GM21619 (cell line): ENCODE data around the gene GPC3.

Experiments used
- ATAC-seq: cut with Tn5 transposase; IDR thresholded peaks from one replicate; pipeline ENCODE4 v1.9.1; 2021; ENCODE audit not compliant: unreplicated experiment

The GPC3 gene

DNA sequence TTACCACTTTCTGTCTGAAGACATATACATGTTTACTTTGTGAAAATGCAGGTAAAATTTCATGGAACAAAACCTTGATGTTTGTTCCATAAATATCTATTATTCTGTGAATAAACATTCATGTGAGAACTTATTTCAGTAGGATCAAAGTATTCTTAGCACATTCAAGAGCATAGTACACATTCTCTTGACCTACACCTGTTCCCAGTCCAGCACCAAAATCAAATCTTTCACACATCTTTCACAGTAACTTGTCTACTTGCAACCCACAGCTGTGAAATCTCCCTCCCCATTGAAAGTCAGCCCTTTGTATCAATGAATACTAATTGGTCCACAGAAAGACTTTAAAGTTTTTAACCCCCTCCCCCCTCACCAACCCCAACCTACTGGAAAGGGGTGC is 283.2 kb downstream of the GPC3 start:
- ATAC-seq = no peak

DNA sequence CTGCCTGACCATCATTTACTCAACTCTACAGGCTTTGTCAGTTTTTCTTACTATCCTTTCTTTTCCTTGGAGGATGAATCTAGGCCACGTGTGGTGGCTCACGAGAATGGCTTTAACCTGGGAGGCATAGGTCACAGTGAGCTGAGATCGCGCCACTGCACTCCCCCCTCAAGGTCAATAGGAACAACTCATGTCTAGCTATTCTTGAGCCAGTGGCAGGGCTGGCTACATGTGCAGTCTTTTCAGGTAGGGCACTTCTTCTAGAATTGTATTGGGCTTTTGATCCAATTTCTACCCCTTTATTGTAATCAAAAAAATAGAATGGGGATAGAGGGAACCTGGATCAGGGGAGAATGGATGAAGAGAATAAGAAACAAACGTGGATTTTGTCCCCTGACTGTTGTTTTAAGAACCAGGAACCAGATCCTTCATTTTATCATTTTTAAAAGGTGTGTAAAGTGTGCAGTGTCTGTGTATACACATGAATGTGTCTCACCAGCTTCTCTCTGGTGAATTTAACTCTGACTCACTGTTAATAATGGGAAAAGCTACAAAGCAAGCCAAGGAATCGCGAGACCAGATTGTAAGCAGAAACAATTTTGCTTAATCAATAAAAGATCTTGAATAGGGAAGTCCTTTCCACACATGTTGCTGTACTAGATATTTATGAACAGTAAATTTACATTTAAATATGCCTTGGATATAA is 286.2 kb downstream of the GPC3 start:
- no peak for ATAC-seq

DNA sequence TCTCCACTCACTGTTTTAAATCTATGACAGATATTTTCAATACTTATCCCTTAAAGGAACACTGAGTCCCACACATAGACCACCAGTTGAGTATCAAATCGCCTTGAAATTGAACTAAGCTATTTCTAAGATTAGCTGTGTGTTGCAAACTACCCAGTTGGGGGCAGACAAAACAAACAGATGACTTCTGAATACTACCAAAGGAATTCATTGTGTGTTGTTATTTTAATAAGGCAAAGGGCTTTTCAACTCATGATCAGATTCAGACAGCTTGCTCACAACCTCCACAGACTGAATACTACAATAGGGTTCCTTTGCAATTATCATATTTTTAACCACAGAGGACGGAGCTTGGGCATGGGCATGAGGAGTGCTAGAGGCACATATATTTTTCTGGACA is 287.1 kb downstream of the GPC3 start:
- ATAC-seq = no peak

DNA sequence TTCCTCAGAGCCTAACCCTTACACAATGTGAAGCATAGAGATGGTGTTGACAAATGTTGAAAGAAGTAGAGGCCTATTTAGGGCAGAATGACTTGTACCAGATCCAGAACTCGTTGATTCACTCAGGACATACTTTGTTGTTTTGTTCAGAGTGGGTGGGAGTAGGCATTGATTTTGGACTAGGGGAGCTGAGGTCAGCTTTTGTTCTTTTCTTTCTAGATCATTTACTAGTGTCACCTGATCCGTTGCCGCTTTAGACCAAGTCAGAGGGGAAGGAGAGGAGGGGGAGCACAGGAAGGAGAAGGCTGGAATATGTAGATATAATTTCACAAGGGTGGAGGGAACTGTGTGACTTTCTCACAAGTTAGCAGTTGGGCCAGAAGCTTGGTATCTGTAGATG is 287.7 kb downstream of the GPC3 start:
- ATAC-seq = no peak

DNA sequence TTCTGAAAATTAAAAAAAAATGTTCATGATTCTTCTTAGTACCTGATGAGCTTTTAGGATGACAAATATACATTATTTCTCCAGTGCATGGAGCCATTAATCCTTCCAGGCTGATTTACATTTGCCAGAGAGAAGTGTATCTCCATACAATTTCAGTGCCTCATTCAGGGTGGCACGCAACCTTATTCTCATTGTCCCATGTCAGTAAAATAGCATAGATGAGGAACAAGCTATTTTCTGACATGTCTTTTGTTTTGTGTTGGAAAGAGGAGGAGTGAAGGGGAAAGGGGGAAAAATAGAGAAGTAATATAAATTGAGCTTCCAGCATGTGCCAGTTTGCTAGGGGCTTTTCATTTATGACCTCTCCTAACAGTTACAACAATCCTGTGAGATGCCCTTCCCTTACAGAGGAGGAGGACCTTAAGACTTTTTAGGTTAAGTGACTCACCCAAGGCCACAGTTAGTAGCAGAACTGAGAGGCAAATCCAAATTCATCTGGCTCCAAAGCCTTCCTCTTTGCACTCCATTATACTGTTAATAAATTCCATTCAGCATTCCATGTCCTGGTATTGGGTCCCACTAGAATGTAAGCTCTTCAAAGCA is 295.3 kb downstream of the GPC3 start:
- ATAC-seq = no peak

DNA sequence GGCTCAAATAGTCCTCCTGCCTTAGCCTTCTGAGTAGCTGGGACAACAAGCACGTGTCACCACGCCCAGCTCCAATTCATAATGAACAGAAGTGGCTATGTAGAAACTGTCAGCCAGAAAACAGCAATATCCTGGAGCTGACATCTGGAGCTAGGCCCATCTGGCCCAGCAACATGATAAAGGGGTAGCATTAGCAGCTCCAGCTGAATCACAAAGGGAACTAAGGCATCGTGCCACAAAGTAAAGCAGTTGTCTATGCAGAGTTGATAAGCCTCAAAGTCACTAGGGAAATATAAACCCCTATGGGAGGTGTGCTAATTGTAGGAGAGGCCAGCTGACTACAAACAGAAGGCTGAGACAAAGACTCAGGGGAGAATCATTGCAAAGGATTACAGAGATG is 299.6 kb downstream of the GPC3 start:
- ATAC-seq = no peak

DNA sequence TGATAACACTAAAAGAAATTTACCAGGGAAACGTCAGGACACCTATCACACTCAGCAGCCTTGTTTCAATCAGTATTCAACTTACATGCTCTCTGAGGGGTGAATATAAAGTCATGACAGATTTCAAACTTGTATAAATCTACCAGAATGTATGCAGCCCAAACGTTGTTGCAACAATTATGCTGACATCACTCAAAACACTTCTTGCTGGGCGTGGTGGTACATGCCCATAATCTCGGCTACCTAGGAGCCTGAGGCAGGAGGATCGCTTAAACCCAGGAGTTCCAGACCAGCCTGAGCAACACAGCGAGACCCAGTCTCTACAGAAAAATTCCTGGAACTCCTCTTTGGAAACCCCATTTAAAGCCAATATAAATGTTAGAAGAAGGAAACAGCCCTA is 303.5 kb downstream of the GPC3 start:
- no peak for ATAC-seq

DNA sequence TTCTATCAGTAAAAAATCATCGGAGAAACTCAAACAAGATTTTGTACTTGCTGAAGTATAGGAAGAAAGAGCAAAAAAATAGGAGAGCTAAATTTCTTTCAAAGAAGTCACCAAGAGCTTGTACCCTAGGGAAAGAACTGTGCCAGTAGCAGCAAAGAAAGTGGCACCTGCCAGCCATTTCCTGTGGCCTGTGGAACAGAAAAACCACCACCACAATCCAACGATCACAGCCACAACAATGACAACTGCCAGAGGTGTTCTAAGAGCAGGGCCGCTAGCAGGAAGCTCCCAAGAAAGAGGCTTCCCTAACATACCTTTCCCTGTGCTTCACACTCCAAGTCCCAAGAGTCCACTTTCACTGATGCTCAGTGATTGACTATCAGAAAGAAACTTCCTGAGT is 304.0 kb downstream of the GPC3 start:
- ATAC-seq = no peak

DNA sequence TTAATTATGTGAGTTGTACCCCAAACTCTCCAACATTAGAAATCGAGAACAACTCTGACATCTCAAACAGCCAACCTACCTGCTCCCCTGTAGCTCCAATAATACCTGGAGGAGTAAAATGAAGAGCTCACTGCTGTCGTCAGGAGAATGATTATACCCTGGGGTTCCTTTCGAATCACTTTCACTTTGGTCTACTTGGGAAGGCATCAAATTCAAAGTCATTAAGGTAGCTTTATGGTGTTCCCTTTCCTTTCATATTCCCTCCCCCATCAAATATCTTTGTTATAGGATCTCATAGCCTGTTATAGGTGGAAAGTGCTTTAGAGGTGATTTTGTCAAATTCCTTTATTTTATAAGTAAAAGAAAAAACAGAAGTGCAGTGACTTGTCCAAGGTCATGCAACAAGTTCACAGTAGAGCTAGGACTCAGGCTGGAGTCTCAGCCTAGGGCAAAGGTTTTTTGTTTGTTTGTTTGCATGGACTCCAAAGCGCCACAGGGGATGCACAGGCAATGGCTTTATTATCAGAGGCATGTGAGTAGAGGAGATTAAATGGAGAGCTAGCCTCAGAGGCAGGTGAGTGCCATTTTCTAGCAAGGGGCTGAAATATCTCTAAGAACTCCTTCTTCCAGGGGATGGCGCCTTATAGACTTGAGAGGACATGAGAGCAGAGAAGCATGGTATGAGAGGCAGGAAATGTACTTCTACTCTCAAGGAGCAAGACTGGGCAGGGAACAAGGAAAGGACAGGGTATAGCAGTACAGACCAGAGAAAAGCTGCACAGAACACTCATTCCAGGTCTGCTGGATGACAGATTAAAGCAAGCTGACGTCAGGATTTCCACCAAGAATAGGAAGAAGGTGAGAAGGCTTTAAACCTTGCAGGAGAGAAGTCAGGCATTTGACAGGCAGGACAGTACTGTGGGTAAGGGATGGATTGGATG is 308.0 kb downstream of the GPC3 start:
- ATAC-seq = no peak

DNA sequence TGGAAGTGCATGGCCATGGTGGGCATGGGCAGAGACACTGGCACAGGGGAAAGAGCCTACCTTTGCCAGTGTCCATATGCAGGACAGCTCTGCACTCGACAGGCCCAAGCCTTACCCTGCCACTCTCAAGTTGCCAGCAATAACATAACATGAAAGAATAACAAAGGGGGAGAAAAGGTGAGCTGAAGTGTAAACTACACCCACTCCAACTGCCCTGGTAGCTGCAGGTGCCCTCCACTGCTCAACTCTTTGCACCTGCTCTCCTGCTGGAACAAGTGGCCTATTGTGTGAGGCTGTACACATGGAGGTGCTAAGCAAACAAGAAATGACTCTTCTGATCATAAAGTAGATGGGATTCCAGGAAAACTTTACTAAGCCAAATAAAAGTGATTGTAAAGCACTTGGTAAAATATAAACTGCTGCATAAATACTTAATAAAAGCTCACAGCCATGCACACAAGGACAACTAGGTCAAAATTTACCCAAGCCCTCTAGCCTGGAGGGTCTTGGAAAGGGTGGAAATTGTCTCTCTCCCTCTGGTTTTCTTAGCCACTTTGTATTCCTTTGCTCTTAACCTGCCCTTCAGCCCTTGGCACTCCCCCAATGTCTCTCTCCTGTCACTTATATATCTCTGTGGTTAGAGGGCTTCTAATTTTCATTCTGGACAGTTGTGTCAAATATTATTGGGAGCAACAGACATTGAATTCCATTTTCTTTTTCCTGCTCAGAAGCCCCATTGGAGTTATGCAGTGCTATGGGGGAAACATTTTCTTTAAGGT is 308.9 kb downstream of the GPC3 start:
- no peak for ATAC-seq

DNA sequence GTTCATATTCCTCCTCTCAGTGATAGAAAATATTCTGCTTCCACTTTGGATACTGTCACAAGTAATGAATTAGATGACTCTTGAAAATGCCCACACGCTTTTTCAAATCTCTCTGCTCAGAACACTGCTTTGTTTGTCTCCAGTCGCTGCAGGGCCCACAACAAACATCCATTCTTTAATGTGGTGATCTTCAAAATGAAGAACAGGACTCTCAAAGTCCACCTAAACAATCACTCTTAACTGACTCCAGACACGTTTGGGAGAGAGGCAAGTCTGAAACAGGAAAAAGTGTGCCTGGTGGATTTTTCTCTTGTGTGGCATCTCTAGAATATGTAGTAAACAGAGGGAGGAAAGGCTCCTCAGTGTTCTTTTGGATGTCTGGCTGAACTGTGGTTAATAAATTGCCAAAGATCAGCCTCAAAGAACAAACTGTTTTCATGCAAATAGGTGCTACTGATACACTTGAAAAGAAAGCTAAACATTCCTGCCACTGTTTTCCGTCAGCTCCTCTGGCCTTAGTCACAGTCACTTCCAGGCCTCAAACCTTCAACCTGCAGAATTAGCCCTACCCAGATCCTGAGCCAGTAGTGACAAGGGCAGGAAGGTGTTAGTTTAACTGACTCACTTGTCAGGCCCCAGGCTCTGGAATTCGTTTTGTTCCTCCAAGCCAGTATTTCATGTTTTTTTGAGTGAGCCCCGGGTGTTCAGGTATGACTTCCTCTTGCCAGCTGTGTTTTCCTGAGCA is 310.5 kb downstream of the GPC3 start:
- ATAC-seq = no peak

DNA sequence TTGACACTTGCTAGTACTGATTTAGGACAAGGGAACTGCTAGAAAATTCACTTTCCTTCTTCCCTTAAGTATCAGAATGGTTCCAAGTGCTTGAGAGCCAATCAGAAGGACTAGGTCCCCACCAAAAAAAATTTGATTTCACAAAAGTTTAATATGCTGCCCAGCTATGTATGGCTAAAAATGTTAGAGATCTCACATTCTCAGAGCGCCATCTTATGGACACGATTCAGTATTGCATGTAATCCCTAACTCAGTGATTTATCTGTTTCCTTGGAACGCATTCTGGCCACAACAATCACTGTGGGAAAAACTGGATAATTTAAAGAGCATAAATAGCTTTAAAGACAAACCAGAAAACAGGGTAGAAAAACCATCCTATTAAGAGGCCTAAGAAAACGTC is 315.0 kb downstream of the GPC3 start:
- no peak for ATAC-seq

DNA sequence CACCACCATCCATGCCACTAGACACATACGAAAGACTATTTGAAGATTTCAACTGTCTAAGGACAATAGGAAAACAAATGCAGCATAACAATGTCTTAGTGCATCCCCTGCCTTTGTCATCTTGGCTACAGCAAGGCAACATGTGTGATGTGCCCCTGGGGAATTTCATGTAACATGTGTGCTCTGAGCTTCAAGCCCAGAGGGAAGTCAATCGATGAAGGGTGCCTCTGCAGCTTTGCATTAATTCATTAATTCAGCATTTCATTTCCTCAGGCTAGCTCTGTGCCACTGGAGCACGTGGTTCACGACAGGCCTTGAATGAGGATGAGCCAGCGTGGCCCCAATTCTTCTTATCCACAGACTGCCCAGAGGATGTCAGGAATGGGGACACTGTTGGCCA is 316.2 kb downstream of the GPC3 start:
- no peak for ATAC-seq

DNA sequence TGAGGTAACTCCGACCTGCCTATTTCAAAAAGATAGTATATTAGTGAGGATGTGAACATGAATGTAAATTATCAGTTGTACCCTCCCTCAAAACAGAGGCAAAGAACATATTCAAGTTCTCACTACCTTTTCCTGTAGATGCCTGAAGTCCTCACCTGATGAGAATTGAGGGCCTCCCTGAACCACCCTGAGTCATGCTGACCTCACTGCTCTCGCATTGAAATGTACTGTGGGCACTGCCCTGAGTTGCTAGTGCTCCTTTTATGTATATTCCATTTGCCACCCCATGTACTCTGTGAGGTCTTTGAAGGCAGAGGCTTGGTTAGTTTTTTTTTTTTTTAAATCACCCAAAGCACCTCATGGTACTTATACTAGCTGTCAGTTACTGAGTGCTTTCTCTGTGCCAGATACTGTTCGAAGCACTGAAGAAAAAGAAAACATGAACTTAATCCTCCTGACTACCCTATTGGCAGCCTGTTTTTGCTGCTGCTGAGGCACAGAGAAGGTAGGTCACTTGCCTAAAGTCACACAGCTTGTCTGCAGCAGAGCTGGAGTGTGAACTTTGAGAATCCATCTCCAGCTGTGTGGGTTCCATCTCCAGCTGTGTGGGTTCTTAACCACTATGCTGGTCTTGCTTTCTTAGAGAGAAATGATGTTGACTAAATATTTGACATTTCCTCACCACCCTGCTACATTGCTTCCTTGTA is 317.0 kb downstream of the GPC3 start:
- ATAC-seq = no peak

DNA sequence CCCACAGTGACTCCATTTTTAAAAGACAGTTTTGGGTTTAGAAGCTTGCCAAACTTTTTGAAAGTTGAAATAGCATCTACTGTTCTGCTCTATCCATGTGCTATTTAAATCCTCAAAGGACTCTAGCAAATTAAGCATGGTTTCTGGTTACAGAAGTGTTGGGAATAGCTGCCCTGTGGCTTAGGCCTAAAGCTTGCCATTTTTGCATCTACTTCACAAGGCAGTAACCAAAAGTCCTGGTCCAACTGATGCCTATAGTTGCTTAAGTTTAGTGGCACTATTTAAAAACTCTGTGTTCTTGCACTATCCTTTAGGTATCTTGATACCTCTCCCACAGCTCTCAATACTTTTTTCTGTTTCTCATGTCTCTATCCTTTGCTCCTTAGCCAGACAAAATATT is 319.1 kb downstream of the GPC3 start:
- no peak for ATAC-seq

DNA sequence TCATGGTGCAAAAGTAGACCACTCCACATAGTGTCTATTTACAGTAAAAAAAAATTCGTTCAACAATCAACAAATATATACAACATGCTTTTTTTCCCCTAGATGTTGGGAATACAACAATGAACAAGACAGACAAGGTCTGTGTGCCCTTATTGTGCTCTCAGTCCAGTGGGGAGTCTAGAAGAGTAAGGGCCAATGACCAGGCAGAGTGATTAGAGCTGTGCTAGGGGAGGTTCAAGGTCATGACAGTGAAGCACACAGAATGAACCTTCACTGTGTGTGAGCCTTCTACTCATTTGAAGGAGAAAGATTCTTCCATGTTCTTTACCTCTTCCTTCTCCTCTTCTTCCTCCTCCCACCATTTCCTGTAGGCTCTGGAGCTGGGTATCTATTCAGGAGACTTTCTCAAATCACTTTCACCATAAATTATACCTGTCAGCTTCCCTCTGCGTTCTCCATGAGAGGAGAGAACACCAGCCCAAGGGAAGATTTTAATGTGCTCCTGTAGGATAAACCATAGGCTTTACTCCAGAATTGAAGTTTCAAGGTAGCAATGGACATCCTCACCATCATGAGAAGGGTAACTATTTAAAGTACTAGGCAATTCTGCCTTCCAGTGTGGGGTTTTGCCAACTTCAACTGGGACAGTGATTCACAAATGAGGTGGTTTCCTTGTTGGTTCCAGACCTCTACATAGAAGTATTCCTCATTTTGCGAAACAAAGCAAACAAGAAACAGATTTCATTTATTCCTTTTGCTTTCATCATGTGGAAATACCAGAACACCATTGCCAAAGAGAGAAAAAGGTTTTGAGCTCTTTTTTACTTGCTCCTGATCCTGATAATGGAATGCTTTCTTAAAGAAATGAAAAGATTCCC is 323.2 kb downstream of the GPC3 start:
- ATAC-seq = no peak

DNA sequence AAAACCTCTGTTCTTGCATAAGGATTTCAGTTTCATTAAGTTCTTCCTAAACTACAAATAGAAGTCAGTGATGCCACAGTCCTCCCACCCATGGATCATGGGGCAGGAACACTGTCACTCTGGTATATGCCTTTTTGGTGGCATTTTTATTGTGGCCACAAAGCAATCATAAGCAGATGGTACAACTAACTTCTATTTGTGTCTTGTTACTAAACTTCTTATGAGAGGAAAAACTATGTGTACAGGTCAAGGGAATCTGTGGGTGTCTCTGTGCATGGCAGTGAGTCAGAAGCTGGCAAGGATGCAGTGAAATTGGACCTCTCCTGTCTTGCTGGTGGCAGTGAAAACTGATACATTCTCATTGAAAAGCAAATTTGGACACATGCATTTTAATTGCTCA is 325.1 kb downstream of the GPC3 start:
- no peak for ATAC-seq

DNA sequence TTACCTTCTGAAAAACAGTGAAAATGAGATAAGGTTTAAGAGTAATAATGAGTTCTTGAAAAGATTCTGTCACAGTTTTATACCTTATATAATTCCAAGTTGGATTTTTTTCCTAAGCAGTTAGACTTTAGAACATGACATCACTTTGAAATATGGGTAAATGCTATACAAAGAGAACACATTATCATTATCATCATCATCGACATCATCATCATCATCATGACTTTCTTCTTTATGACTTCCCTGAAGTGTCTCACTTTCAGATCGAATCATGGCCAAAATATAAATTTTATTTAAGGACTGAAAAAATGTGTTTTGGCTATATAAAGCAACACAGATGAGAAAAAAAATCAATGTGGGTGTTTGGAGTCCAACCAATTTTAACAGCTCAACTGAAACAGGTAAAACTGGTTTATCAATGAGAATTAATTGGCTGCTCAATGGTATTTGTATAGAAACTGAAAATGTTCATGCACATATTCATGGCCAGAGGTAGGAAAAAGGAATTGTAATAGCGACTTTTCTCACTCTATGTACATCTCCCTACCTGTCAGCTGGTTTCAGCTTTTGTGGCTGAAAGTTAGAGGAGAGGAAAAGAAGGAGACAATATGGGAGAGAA is 327.0 kb downstream of the GPC3 start:
- no peak for ATAC-seq
